ENCODE data around the gene PLXNB2.

PLXNB2 gene

DNA sequence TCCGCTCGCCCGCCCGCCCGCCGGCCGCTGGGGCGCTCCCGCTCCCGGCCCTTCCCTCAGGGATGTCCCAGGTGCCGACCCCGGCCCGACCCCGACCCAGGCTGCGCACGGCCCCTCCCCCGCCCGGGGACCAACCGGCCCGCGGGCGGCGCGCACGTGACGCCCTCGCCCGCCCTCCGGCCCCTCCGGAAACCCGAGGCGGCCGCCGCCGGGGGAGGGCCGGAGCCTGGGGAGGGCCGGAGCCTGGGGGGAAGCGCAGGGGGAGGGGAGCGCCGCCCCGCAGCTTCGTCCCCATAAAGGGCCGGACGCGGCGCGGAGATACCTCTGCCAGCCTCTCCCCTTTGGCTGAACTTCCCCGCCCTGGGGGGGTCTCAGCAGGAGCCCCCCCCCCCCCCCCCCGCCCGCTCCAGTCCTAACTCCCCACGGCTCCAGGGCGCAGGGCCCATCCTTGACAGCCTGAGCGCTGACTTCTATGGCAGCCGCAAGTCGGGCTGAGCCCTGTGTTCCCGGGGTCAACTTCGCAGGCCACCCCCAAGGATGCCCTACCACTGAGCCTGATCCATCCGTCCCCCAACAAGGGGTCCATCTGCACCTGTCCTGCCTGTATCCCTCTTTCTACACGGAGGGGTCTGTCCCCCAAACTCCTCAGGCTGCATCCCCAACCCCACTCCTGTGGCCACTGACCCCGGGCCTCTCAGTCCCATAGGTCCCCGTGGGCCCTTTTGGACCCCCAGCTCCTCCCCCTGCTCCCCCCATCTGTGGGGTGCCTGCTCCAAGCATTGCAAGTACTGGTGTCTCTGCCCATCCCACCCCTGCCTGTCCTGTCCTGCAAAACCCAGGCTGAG lies 45.6 kb downstream of the PLXNB2 start, which contains the start of gene MAPK12:
TSS of gene MAPK12 (minus strand) at position 69 of the 845 bp plus-strand sequence. CDS start 174 bp downstream, outside the sequence.
- DNase-seq: no peak

DNA sequence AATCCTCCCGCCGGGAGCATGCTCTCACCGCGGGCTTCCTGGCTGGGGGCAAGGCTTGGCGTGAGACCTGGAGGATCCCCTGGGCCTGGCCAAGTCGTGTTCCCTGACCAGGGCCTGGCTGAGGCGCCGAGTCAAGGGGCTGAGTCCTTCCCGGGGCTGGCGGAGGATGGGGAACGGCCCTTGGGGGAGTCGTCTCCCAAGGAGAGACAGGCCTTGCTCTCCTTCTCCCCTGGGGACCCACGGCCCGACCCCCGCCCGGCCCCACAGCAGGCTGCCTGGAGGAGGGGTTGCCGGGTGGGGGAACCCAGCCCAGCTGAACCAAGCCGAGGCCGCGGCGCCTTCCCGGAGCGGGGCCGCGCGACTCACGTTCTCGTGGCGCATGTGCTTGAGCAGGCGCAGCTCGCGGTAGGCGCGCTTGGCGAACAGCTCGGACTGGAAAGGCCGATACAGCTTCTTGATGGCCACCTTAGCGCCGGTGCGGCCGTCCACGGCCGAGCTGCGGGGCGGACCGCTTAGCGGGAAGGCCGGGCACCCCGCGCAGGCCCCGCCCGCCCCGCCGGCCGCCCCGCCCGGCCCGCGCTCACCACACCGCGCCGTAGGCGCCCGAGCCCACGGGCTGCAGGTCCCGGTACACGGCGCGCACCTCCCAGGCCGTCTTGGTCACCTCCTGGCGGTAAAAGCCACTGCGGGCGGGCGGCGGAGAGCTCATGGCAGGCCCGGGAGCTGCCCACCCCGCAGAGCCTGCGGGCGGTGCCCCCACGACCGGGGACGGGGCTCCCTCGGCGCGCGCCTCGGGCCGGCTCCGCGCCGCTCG lies 46.4 kb downstream of the PLXNB2 start:
- peak; percentile 47 for DNase-seq

DNA sequence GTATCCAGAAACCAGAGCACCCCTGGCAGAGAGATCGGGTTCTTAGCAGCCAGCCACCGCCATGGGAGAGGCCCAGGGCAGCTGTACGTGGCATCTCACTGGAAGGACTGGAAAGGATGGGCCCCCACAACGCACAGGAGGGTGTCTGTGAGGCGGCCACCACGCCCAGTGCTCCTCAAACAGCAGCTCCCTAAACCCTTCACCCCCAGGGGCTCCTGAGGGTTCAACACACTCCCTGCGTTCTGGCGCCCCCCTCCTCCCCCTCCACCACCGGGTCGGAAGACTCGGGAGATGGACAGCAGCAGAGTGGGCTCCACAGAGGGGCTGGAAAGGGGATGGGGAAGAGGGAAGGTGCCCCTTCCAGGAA lies 47.0 kb downstream of the PLXNB2 start:
- DNase-seq: no peak

DNA sequence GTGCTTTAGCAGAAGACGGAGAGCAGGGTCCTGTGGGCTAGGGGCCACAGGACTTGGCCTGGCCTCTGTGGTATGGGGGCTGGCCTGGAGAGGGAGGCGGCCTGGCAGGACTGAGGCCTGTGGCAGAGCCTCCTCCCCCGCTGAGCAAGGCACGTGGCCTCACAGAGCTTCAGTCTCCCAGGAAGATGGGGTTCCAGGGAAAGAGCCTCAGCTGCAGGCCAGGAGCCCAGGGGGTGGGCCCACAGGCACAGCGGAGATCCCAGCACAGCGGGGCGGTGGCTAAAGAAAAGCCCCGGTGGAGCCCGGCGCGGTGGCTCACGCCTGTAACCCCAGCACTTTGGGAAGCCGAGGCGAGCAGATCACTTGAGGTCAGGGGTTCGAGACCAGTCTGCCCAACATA lies 48.1 kb downstream of the PLXNB2 start:
- DNase-seq: no peak

DNA sequence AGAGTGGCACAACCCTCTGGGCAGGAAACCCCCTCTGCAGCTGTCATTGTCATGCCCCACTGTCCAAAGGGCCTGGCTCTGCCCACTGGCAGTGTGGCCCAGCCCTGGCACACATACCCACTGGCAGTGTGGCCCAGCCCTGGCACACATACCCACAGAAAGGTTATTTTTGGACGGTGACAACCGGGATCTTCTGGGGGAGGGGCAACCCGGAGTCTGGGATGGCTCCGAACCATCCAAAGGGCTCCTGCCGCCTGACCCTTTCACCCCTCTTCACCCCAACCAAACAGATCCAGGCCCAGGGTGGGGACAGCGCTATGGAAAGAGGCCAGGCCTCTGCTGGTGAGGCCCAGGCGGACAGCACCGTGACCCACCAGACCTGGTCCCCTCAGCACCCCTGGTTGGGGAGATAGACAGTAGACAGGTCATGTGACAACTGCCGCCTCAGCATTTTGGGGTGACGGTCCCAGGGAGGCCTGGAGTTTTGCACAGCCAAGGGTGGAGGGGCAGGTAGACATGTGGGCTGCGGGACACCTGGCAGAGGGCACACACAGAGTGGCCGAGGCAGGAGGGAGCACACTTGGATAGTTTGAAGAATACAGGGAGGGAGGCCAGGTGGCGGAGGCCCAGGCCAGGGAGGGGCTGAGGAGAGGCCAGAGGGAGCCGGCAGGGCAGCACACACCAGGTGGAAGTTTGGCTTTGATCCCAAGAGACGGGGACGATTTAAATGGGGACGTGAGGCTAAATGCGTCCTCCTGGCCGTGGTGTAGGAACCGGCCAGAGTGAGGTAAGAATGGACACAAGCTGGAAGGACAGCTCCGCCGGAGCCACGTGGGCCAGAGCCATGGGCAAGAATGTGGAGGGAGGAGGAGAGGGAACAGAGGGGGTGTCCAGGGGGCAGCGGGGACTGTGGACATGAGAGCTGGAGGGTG lies 48.8 kb downstream of the PLXNB2 start:
- no peak for DNase-seq

DNA sequence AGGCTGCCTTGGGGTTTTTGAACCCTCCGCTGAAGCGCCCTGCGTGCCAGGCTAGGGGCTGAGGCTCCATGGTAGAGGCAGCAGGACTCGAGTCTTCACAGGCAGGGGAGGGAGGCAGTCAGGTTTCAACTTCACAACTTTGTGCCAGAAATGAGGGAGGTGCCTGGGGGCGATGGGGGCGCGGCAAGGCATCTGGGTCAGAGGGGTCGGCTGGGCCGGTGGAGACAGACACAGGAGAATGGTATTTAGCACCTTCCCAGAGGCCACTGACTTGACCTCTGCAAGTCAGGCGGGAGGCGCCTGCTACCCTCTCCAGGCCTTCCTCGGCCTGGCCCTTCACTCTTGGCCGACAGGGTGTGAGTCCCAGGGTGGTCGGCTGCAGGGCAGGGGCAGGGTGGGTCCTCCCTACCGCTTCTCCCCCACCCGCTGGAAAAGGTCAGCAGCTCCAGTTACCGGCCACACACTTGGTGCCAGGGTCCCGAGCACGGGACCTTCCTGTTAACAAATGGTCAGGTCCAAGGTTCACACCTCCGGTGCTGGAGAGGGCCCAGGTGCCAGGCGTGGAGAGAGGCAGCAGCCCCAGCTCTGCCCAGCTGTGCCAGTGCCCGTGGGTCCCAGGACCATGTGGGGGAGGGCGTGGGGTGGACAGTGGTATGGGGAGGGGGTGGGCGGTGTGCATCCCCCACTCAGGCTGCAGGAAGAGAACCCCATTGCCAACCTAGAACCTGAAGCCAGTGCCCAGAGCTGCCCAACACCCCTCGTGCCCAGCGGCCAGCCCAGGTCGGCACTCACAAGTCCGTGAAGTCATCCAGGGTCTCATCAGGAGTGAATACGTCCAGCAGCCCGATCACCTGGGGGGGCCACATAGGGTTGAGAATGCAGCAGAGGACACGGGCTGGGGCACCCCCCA lies 49.7 kb downstream of the PLXNB2 start:
- no peak for DNase-seq

DNA sequence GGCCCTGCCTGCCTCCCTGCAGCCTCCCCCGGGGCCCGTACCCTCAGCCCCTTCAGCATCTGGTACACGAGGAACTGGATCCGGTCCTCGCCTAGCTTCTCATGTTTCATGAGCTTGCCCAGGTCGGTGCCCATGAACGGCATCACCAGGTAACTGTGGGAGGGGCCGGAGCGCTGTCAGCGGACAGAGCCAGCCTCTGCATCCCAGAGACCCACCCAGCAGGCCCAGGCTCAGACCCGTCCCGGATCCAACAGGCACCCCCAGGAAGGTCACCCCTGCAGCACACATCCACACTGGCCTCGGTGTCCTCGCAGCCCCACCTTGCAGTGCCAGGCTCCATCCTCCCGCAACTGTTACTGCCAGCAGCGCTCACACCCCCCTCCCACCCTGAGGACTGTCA lies 50.4 kb downstream of the PLXNB2 start:
- DNase-seq: no peak

DNA sequence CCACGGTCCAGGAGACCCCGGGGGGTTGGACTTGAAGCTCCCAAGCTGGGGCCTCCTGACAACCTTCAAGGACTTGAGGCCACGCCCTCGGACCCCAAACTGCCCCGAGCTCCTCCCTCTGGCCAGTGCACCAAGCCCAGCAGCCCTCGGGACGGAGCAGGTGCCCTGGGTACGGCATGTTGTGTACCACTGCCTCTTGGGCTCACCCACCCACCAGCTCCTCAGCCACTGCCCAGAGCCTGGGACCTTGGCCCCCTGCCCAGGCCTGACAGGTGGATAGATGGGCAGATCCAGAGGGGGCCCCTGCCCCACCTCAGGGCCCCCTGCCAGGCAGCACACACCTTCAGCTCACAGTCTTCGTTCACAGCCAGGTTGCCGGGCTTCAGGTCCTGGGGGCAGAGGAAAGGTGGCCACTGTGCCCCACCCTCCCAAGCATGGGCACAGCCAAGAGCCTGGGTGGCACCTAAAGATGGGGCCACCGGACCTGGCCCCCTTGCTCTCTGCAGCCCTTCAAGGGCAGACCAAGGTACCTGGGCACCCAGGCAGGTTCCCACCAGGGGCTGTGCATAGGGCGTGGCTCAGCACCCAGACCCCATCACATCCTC lies 51.1 kb downstream of the PLXNB2 start:
- no peak for DNase-seq

DNA sequence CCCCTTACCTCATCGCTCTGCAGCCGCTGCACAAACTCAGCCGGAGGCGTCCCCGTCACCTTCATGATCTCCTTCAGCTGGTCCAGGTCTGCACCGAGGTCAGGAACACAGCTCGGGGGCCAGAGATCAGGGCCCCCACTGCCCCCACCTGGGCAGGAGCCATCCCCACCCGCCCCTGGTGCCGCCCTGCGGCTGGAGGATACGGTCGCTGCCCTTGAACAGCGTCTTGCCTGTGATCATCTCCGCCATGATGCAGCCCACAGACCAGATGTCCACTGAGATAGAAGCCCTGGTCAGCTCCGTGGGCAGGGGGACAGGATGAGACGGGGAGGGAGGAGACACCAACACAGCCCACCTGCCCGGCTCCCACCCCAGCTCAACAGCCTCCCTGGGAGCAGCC lies 51.8 kb downstream of the PLXNB2 start:
- no peak for DNase-seq

DNA sequence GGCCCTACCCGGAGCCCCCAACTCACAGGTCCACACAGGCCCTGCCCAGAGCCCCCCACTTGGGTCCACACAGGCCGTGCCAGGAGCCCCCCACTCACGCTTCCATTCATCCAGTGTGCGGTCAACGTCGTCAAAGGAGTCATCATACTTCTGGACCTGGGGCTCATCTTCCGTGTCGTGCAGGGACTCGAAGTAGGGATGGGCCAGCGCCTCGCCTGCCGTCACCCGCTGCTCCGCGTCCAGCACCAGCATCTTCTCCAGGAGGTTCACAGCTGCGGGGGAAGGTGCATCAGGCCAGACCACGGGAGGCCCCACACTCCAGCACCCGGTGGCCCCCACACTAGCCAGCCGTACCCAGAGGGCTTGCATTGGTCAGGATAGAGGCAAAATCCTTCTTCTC lies 52.3 kb downstream of the PLXNB2 start:
- no peak for DNase-seq

DNA sequence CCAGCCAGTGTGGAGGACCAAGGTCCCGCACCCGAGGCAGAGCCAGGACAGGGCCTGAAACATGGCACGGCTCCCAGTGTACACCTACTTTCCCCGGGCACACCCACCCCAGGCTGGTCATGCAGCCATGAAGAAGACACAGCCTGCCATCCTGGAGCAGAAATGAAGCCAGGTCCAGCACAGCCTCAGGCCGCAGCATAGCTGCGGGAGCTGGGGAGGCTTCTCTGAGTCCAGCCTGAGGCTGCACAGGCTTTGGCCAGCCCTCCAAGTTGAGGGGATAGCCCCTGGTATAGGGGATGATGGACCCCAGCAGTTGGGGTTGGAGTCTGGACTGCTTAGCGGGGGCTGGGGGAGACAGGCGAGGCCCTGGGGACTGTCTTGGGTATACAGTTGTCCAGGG lies 53.5 kb downstream of the PLXNB2 start:
- DNase-seq: no peak

DNA sequence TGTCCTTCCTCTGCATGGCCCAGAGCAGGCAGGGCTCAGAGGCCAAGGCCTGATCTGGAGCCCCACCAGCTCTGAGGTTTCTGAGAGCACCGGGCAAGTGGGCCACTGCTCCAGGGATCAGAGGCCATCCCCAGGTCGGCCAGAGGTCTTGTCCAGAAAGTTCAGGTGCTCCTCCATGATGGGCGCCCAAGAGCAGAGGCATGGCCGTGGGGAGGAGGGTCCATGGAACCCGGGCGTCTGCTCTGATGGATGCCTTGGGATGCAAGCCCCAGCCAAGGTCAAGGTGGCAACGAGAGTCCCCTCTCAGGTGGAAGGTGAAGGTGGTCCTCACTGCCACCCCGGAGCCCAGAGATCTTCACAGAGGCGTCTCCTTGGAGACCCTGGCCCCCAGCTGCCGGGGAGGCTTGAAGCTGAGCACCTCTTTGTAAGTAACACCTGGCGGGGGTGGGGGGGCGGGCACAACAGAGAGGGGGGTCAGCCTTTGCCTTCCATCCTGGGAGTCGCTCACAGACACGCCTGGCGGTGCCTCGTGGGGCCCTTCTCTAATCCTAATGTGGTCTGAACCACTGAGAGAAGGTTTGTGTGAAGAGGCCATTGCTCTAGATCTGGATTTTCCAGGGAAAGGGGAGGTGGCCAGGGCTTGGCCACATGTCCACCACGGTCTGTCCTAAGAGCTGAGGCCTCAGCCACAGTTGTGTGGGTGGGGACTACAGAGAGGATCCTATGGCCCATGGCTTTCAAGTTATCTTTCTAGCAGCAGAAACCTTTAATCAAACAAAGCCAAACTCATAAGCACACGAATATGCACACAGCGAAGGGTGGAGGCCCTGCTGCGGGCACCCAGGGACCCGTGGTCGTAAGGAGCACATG lies 54.2 kb downstream of the PLXNB2 start:
- no peak for DNase-seq

DNA sequence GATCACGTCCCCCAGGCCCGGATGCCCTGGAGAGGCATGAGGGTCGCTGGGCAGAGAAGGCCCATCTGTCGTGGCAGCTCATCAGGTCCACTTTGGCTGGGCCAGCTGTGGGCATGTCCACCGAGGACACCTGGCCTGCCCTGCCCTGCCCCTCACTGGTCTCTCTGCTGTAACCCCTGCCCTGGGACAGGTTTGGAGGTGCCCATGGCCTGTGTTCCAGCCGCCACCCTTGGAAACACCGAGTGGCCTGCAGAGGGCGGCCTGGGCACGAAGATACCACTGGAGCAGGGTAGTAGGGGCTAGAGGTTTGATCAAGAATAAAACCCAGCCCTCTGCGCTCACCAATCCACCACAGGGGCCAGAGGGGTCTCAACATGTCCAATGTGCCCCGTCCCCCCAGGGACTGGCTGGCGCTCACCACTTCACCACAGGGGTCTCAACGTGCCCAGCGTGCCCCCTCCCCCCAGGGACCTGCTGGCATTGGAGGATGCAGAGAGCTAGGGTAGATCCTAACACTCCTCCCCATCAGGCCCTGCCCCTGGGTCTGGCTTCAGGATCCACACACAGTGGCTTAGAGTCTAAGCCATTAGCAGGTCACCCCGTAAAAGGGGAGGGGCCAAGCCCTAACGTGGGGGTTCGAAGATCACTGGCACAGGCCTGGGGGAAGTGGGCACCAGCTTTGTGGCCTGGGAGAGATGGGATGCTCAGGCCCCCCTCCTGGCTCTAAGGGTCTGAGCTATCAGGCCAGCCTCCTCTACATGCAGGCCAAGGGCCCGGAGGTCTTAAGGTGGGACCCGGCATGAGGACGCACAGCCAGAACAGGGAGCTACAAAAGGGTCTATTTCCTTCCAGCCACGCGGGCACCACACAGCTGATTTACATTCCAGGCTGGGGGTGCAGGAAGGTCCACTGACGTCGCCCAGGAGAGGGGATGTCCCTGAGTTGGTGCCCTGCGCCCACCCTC lies 55.1 kb downstream of the PLXNB2 start:
- peak; percentile 60 for DNase-seq

DNA sequence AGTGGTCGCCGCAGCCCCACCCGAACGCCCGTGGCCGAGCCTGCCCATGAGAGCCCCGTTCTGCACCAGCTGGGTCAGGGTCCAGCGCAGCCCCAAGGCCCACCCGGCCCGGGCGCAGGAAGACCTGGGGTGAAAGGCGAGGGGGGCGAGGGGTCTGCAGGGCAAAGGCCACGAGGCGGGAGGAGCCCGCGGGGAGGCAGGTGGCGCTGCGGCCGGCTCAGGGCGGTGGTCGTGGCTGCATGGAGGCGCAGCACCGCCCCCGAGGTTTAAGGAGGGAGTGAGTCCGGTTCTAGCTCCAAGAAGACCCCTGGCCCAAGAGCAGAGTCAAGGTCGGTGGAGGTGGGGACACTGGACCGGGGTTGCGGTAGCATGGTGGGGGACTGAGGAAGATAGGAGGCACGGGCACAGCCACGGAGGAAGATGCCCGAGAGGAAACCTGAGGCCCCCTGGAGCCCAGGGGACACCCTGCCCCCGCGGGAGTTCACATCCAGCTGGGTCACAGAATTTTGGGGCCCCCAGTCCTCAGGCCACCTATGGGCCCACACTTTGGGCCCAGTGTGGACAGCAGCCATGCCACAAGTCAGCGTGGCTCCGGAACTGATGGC lies 55.9 kb downstream of the PLXNB2 start:
- DNase-seq: no peak

DNA sequence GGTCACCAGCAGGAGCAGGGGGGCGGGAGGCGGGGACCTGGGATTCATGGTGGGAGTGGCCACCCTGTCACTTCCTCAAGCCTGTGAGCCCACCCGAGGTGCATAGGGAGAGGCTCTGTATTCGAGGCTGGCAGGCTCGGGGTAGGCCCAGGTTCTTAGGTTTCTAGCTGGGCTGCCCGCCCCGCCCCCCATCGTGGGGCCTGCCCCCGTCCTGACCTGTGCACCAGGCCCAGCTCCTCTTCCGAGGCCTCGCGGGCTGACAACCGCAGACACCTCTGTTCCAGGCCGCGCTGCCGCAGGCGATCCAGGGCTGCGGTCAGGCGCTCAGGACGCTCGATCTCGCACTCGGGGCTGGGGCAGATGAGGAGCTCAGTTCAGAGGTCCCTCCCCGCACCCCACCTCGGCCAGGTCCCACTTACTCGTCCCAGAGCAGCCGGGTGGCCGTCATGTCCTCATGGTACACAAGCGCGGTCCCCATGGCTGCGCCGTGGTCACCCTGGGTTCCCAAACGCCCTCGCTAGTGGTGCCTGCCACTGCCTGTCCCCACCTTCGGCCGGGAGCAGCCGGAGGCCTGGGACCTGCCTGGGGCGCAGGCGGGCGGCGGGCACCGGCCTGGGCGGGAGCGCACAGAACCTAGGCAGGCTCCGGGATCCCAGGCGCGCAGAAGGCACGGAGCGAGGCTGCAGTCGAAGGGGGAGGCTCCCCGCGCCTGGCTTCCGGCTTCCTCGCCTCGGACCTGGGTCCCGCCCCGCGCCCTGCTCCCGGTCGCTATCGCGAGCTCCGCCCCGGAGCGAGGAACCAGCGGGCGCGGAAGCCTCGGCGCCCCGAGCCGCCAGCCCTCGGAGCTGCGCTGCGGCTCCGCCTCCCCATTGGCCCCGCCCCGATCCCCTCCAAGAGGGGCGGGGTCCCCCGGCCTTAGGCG lies 56.6 kb downstream of the PLXNB2 start, which contains the start of gene HDAC10:
TSS of gene HDAC10 (minus strand) at position 711 of the 922 bp plus-strand sequence. CDS start at position 478, 233 bp downstream.
- DNase-seq: peak; percentile 80

DNA sequence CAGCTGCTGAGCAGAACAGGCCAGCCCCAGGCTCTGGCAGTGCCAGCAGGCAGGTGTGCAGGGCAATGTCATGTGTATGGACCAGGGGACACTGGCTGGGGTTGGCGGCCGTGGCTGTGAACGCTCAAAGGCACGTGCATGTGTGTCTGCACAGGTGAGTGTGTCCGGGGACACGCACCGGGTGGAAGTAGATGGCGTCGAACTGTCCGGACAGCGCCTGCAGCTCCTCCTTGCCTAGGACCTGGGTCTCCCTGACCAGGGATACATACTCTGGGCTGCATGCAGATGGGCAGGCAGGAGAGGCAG lies 57.2 kb downstream of the PLXNB2 start:
- no peak for DNase-seq
